Cerebellar nuclear complex (tissue), 1 donor: ENCODE results near the gene PIGR.

Source experiments
- DNase-seq, 2 experiments: peaks; one replicate each; lab custom pipeline; 2025; lab: John Stamatoyannopoulos, UW

The PIGR gene

GRCh38 chr1:206890125-206891060, 55.9 kb downstream of the PIGR start:
- DNase-seq = no peak

DNA sequence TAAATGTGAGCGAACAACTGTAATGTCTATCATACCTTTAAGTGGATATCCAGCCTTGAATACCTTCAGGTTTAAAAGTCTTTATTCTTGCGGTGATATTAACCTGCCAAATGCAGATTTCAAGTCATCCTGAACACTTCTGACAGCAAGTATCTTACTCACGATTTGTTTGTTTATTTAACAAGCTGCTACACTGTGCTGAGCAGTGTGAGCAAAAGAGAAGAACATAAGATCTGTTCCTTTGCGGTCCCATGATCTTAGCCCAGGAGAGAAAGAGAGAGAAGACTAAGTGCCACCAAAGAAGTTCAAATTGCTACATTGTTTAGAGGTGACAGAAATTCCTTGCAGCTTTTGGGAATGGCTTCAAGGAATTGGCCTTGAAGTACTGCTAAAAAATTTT, 58.6 kb downstream of the PIGR start:
- no peak for DNase-seq

- no peak for DNase-seq
Observed at GRCh38 chr1:206886831-206887230, 59.4 kb downstream of the PIGR start.

DNA sequence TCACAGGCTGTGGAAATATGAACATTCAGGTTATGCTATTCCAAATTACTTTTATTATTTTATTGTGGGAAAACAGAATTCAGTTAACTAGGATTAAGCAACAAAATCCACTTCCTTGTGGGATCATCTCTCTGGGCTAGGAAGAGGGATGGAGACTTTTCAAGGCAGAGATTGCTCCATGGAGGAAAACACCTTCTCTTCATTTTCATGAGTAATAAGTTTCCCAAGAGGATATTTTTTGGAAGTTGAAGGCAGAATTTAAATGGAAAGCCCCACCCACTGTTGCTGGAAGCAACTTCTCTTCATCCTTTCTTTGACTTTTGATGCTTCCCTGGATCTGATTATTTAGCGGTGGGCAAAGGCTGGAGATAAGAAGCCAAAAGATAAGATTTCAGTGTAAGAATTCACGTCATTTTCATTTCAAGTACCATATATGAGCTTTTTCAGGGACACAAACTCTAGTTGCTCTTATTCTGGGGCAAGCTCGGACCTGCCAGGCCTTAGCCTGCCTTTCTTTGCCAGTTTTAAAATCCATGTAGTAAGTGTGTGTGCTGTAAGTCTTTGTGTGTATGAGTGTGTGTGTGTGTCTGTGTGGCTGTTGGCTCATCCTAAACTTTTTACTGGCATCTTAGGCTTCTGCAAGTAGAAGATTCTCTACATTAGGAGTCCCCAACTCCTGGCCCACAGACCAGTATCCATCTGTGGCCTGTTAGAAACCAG, 60.8 kb downstream of the PIGR start:
- DNase-seq = no peak

DNA sequence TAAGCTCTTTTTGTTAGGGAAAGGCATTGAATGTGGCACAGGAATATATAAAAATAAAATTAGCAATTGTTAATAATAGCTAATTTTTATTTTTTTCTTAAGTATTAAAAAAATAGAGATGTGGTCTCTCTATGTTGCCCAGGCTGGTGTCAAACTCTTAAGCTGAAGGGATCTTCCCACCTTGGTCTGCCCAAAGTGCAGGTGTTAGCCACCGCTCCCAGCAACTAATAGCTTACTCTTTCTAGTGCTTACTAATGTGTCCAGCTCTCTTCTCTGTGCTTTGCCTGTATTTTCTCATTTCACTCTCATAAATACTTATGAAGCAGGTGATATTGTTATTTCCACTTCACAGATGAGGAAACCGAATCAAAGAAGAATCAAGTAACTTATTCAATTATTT, 62.4 kb downstream of the PIGR start:
- no peak for DNase-seq

- DNase-seq = no peak
Observed at GRCh38 chr1:206883160-206883559, 63.1 kb downstream of the PIGR start.

DNA sequence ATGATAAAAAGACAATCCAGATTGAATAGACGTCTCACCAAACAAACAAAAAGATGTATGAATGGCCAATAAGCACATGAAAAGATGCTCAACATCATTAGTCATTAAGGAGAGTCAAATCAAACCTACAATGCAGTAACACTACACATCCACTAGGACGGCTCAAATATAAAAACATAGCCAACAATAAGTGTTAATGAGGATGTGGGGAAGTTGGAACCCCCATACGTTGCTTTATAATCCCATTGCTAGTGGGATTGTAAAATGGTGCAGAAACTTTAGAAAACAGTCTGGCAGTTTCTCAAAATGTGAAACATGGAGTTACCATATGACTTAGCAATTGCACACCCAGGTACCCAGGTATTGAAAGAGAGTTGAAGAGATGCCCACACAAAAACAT, 63.7 kb downstream of the PIGR start:
- no peak for DNase-seq

DNA sequence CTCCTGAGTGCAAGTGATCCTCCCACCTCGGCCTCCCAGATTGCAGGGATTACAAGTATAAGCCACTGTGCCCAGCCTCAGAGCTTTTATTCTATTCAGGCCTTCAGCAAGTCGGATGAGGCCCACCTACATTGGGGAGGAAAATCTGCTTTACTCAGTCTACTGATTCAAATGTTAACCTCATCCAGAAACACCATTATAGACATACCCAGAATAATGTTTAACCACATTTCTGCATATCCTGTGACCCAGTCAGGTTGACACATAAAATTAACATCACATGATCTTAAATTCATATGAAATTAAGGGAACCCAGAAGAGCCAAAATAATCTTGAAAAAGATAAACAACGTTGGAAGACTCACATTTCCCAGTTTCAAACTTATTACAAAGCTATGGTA, 66.0 kb downstream of the PIGR start:
- DNase-seq = no peak
